HCT116 (cell line): ENCODE results near the gene FTCDNL1. TPM values are rescaled to one million over a fixed set of nuclear protein-coding genes. Genes with fewer than 3 reads are reported as not detected.

ENCODE experiments used
- ATAC-seq: fragments of 200-7000 bp; cut with Tn5 transposase; 2 replicates; pipeline ENCODE4 v1.9.1; 2020; ENCODE audit warnings: mild to moderate bottlenecking, moderate library complexity
- BruUV-seq: library from RNA; stranded (reverse); fragments of 400-500 nt; replicated peaks from 2 replicates; lab custom pipeline; 2021; lab: Mats Ljungman, UMichigan
- CTCF ChIA-PET: fragments of 300-600 bp; sonication (Branson Sonifier 250); formaldehyde crosslinking; loops from one replicate; lab custom pipeline; 2021; ENCODE audit warnings: antibody characterized with exemption; lab: Charles Lee
- POLR2A ChIA-PET: fragments of 300-600, 350-600 bp; sonication (Branson Sonifier 250); formaldehyde crosslinking; loops from one replicate; lab custom pipeline; 2021; ENCODE audit warnings: antibody characterized with exemption; lab: Charles Lee
- RAD21 ChIA-PET, 2 experiments: fragments of 300-600 bp; sonication (Branson Sonifier 250); formaldehyde crosslinking; loops; one replicate each; lab custom pipeline; 2023; ENCODE audit warnings: low total read pairs in 2 of 2; ENCODE audit not compliant: uncharacterized antibody in 2 of 2, unreplicated experiment in 2 of 2, low non-redundant PET in 1 of 2; lab: Charles Lee
- DNase-seq: peaks from one replicate; pipeline ENCODE4 v3.0.0-alpha.2; 2010; ENCODE audit warnings: low read depth, low spot score
- H2AFZ ChIP-seq: fragments of 200-600 bp; shearing (Covaris generic), sonication (generic); 2 replicates; pipeline ENCODE4 v1.6.1; 2017; ENCODE audit warnings: low read depth, mixed run types, mixed read lengths, antibody characterized with exemption, low read length; ENCODE audit not compliant: poor library complexity, severe bottlenecking
- H3K27ac ChIP-seq: 2 replicates; pipeline ENCODE4 v1.5.1; 2012; ENCODE audit warnings: low read depth, low read length
- H3K27me3 ChIP-seq: fragments of 200-600 bp; sonication (generic); 2 replicates; pipeline ENCODE4 v1.6.1; 2016; ENCODE audit warnings: mixed run types, low read length, mixed read lengths; ENCODE audit not compliant: insufficient read depth
- H3K36me3 ChIP-seq, 2 experiments: fragments of 200-500 bp in 1 of 2; fragments of 200-600 bp in 1 of 2; sonication (Bioruptor generic) in 1 of 2; sonication (generic) in 1 of 2; 2 replicates each; pipeline versions ENCODE4 v1.5.1 to v1.6.1; 2014 to 2016; ENCODE audit warnings: low read length in 2 of 2, inconsistent platforms in 1 of 2, mixed read lengths in 1 of 2, mixed run types in 1 of 2; ENCODE audit not compliant: insufficient read depth in 2 of 2, control insufficient read depth in 1 of 2
- H3K4me1 ChIP-seq, 2 experiments: fragments of 200-600 bp in 1 of 2; sonication (generic) in 1 of 2; 2 replicates each; pipeline versions ENCODE4 v1.5.1 to v1.6.1; 2012 to 2017; ENCODE audit warnings: low read length in 2 of 2, inconsistent platforms in 1 of 2, mild to moderate bottlenecking in 1 of 2, mixed read lengths in 1 of 2, mixed run types in 1 of 2, moderate library complexity in 1 of 2; ENCODE audit not compliant: insufficient read depth in 2 of 2, control insufficient read depth in 1 of 2
- H3K4me2 ChIP-seq: fragments of 200-600 bp; sonication (generic); 2 replicates; pipeline ENCODE4 v1.6.1; 2017; ENCODE audit warnings: mixed run types, low read length, mixed read lengths
- H3K4me3 ChIP-seq, 2 experiments: fragments of 200-600 bp in 1 of 2; sonication (generic) in 1 of 2; replicated peaks in 1 of 2; 2 replicates each; pipeline ENCODE4 v1.5.1; 2011 to 2016; ENCODE audit warnings: low read length in 2 of 2, control low read depth in 1 of 2, low read depth in 1 of 2, mild to moderate bottlenecking in 1 of 2, mixed read lengths in 1 of 2, mixed run types in 1 of 2
- H3K79me2 ChIP-seq: fragments of 200-600 bp; sonication (generic); 2 replicates; pipeline ENCODE4 v1.6.1; 2017; ENCODE audit warnings: mild to moderate bottlenecking, mixed run types, low read length, moderate library complexity, mixed read lengths; ENCODE audit not compliant: insufficient read depth
- H3K9ac ChIP-seq: fragments of 200-600 bp; sonication (generic); 2 replicates; pipeline ENCODE4 v1.6.1; 2016; ENCODE audit warnings: low read length, mixed read lengths
- H3K9me2 ChIP-seq: fragments of 200-600 bp; sonication (generic), shearing (Covaris generic); 2 replicates; pipeline ENCODE4 v1.6.1; 2017; ENCODE audit warnings: mixed run types, mild to moderate bottlenecking, moderate library complexity; ENCODE audit not compliant: insufficient read depth
- H3K9me3 ChIP-seq, 2 experiments: fragments of 200-500 bp in 1 of 2; fragments of 200-600 bp in 1 of 2; sonication (Bioruptor generic) in 1 of 2; sonication (generic) in 1 of 2; 2 replicates each; pipeline ENCODE4 v1.6.1; 2014 to 2017; ENCODE audit warnings: low read length in 2 of 2, mixed read lengths in 2 of 2, inconsistent platforms in 1 of 2, low read depth in 1 of 2, mild to moderate bottlenecking in 1 of 2, mixed run types in 1 of 2, moderate library complexity in 1 of 2; ENCODE audit not compliant: control insufficient read depth in 1 of 2, insufficient read depth in 1 of 2
- H4K20me1 ChIP-seq: fragments of 200-600 bp; sonication (generic), shearing (Covaris generic); 2 replicates; pipeline ENCODE4 v1.6.1; 2017; ENCODE audit warnings: mixed run types, mild to moderate bottlenecking, moderate library complexity; ENCODE audit not compliant: insufficient read depth
- ATF3 ChIP-seq: IDR thresholded peaks from 2 replicates; pipeline ENCODE4 v1.6.1; 2012
- CBX3 ChIP-seq: IDR thresholded peaks from 2 replicates; pipeline ENCODE4 v1.6.1; 2012; ENCODE audit warnings: low read depth
- CEBPB ChIP-seq: IDR thresholded peaks from 2 replicates; pipeline ENCODE4 v1.6.1; 2012; ENCODE audit warnings: low read depth
- CTCF ChIP-seq, 3 experiments: fragments of 200-600 bp in 1 of 3; sonication (generic) in 1 of 3; IDR thresholded peaks in 2 of 3; conservative IDR thresholded peaks in 1 of 3; 2 replicates each; pipeline ENCODE4 v1.5.1; 2012 to 2017; ENCODE audit warnings: low read depth in 2 of 3, low read length in 2 of 3, antibody characterized with exemption in 1 of 3, borderline replicate concordance in 1 of 3, control low read depth in 1 of 3, mild to moderate bottlenecking in 1 of 3, mixed read lengths in 1 of 3, mixed run types in 1 of 3, moderate library complexity in 1 of 3; ENCODE audit not compliant: insufficient read depth in 1 of 3
- EGR1 ChIP-seq: IDR thresholded peaks from 2 replicates; pipeline ENCODE4 v1.6.1; 2012; ENCODE audit warnings: low read depth
- ELF1 ChIP-seq: IDR thresholded peaks from 2 replicates; pipeline ENCODE4 v1.6.1; 2012; ENCODE audit warnings: low read depth, borderline replicate concordance
- EZH2phosphoT487 ChIP-seq: fragments of 200-600 bp; IDR thresholded peaks from 2 replicates; pipeline ENCODE4 v1.6.1; 2018; ENCODE audit warnings: antibody characterized with exemption, borderline replicate concordance
- FOSL1 ChIP-seq: IDR thresholded peaks from 2 replicates; pipeline ENCODE4 v1.6.1; 2012; ENCODE audit warnings: low read depth
- MAX ChIP-seq: IDR thresholded peaks from 2 replicates; pipeline ENCODE4 v1.6.1; 2012
- POLR2AphosphoS5 ChIP-seq: IDR thresholded peaks from 2 replicates; pipeline ENCODE4 v1.6.1; 2011; ENCODE audit warnings: mild to moderate bottlenecking, low read depth, low read length, moderate library complexity
- RAD21 ChIP-seq: IDR thresholded peaks from 2 replicates; pipeline ENCODE4 v1.6.1; 2012; ENCODE audit warnings: low read depth, mild to moderate bottlenecking
- SIN3A ChIP-seq: IDR thresholded peaks from 2 replicates; pipeline ENCODE4 v1.6.1; 2012; ENCODE audit warnings: low read depth
- SRF ChIP-seq: IDR thresholded peaks from 2 replicates; pipeline ENCODE4 v1.6.1; 2012; ENCODE audit warnings: low read depth
- TCF7L2 ChIP-seq: IDR thresholded peaks from 2 replicates; pipeline ENCODE4 v1.7.0; 2011; ENCODE audit warnings: borderline replicate concordance, inconsistent platforms; ENCODE audit not compliant: insufficient read depth, insufficient read length; ENCODE audit errors: extremely low read depth
- ZBTB33 ChIP-seq: IDR thresholded peaks from 2 replicates; pipeline ENCODE4 v1.6.1; 2011; ENCODE audit warnings: mild to moderate bottlenecking, low read length, moderate library complexity; ENCODE audit not compliant: insufficient replicate concordance; ENCODE audit errors: extremely low read depth
- ZFX ChIP-seq: fragments of 450-650 bp; IDR thresholded peaks from 2 replicates; pipeline ENCODE4 v1.6.1; 2017
- ZNF274 ChIP-seq: fragments of 200-500 bp; sonication (Bioruptor generic); IDR thresholded peaks from 2 replicates; pipeline ENCODE4 v1.6.1; 2014; ENCODE audit warnings: mild to moderate bottlenecking, low read depth, low read length, inconsistent platforms
- intact Hi-C: fragments of 100-400 bp; cut with micrococcal nuclease; formaldehyde crosslinking; loops from 2 replicates; pipeline ENCODE4 v1.10.0; 2022
- total RNA-seq: library from RNA; stranded (reverse); gene quantifications from one replicate; pipeline ENCODE4 v1.2.1, GENCODE V29; 2021; ENCODE audit not compliant: unreplicated experiment

The FTCDNL1 gene
- total RNA-seq, 1 experiment from 2014 or later: 2.6 TPM

- RAD21 ChIA-PET: no interaction called here
- no peak overlapping the region for H3K4me3 ChIP-seq
- H3K9me2 ChIP-seq: no peaks in the 10 kb centered on the region
- no peak overlapping the region for H2AFZ ChIP-seq
- no TSS peak for BruUV-seq
- no peaks in the 10 kb centered on the region for H4K20me1 ChIP-seq
- peaks cover 0 to 8% of the 10 kb centered on the region in 2 experiments; a peak in 1 of 4 replicates for H3K9me3 ChIP-seq
- no peaks in the 10 kb centered on the region for H3K4me1 ChIP-seq
- intact Hi-C loops: no loop called here
- TF ChIP-seq ATF3: no peak
- TF ChIP-seq ZFX: no peak
- no peak for TF ChIP-seq SIN3A
- no peak for TF ChIP-seq EGR1
- TF ChIP-seq EZH2phosphoT487: no peak
- TF ChIP-seq CTCF (IDR thresholded peaks at IDR 0.05 in 2 of 3, conservative IDR thresholded peaks at IDR 0.05 in 1 of 3; ENCODE audit: borderline replicate concordance in 1 of 3, insufficient read depth in 1 of 3, low read depth in 2 of 3, low read length in 2 of 3): no peak
- no peak for TF ChIP-seq CEBPB
- no peak for TF ChIP-seq MAX
- no peak for TF ChIP-seq ELF1
- no peak for TF ChIP-seq FOSL1
- no peak for TF ChIP-seq CBX3
- TF ChIP-seq ZNF274: no peak
- TF ChIP-seq TCF7L2: no peak
- no peak for TF ChIP-seq RAD21
- no peak for TF ChIP-seq ZBTB33
- TF ChIP-seq POLR2AphosphoS5: no peak
- no peak for TF ChIP-seq SRF
- no peak overlapping the region for H3K4me2 ChIP-seq
- no peaks in the 10 kb centered on the region for H3K27me3 ChIP-seq
- no peaks in the 10 kb centered on the region for H3K79me2 ChIP-seq
- H3K36me3 ChIP-seq: no peaks in the 10 kb centered on the region
- no peak for DNase-seq
- POLR2A ChIA-PET: no interaction called here
- H3K9ac ChIP-seq: no peak overlapping the region
- ATAC-seq: no peak
- no peak overlapping the region for H3K27ac ChIP-seq
- CTCF ChIA-PET: no interaction called here
These were observed 44.8 kb downstream of the FTCDNL1 start for GRCh38 chr2:199806179-199806578.
